Measurements from ENCODE around the gene PIP5K1C. TPM values are rescaled to one million over a fixed set of nuclear protein-coding genes. Genes with fewer than 3 reads are reported as not detected.

The PIP5K1C gene
- total and polyA plus RNA-seq, 9 of the 15 experiments (the other 6 are each of a cell fraction or from before 2014, with no cell fraction given): 0.38 to 22.1 (median 4.1) TPM

DNA sequence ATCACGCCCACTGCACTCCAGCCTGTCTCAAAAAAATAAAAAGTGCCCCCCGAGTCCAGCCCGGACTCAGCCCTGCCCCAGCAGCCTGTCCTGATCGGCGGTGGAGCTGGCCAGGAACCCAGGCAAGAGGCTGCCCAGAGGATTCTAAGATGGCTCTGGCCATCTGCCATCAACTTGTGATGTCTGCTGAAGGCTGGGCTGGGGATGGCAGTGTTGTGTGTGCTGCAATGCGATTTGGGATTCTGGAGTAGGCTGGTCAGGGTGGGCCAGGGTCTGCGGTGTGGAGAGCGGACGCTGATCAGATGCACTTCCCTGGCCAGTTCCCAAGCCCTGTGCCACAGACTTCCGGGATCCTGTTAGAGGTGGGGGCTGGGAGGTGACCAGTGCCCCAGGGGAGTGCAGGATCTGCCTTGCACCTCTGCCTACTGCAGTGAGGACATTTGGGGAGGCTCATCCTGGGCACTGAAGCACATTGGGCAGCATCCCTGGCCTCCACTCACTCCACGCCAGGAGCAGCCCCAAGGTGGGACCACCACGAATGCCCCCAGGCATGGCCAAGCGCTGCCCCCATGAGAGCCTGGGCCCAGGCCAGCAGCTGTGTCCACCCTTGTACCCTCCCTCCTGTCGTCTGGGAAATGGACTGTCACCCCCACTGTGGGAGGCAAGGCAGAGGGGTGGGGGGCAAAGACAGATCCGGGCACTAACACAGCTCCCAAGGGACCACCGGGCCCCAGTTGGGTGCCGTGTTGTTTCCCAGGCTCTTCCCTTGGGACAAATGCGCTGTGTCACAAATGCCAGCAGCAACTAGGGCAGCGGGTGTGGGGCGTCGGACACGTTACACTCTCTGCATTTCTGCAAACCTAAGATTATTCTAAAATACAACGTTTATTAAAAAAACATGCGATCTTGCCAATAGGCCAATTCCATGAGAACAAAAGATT lies 90.2 kb downstream of the PIP5K1C start (continued):
- TF ChIP-seq ZNF184 (CRISPR knock-in tag; IDR thresholded peaks at IDR 0.05) (no peak), ZNF316 (IDR thresholded peaks at IDR 0.05) (no peak), GTF2A2 (tag; IDR thresholded peaks at IDR 0.05) (no peak), NFE2 (IDR thresholded peaks at IDR 0.05; ENCODE audit: low read depth) (no peak), YY1 (IDR thresholded peaks at IDR 0.05; ENCODE audit: borderline replicate concordance in 1 of 3, control insufficient read depth in 1 of 3, extremely low read depth in 1 of 3, insufficient read depth in 3 of 3, insufficient read length in 1 of 3, insufficient replicate concordance in 2 of 3, low read depth in 1 of 3, low read length in 2 of 3) (peak in 2 of 3 experiments; percentile 23 to 67), SIRT6 (IDR thresholded peaks at IDR 0.05; ENCODE audit: low read depth, low read length) (no peak), RBBP5 (IDR thresholded peaks at IDR 0.05; ENCODE audit: borderline replicate concordance, insufficient read depth, low read length, poor library complexity, severe bottlenecking) (no peak), LARP7 (IDR thresholded peaks at IDR 0.05) (no peak), ZNF354B (CRISPR knock-in tag; IDR thresholded peaks at IDR 0.05) (no peak), DDX20 (tag; IDR thresholded peaks at IDR 0.05; ENCODE audit: low read depth) (no peak), RBM39 (optimal IDR thresholded peaks at IDR 0.05; ENCODE audit: low read depth, low read length) (no peak), CHD4 (IDR thresholded peaks at IDR 0.05; ENCODE audit: insufficient read depth, insufficient replicate concordance, low read depth, low read length, poor library complexity, severe bottlenecking) (no peak), SMAD3 (CRISPR knock-in tag; conservative IDR thresholded peaks at IDR 0.05) (no peak), NCOA1 (IDR thresholded peaks at IDR 0.05; ENCODE audit: low read depth) (no peak)
- TF ChIP-seq, protein P1, sequence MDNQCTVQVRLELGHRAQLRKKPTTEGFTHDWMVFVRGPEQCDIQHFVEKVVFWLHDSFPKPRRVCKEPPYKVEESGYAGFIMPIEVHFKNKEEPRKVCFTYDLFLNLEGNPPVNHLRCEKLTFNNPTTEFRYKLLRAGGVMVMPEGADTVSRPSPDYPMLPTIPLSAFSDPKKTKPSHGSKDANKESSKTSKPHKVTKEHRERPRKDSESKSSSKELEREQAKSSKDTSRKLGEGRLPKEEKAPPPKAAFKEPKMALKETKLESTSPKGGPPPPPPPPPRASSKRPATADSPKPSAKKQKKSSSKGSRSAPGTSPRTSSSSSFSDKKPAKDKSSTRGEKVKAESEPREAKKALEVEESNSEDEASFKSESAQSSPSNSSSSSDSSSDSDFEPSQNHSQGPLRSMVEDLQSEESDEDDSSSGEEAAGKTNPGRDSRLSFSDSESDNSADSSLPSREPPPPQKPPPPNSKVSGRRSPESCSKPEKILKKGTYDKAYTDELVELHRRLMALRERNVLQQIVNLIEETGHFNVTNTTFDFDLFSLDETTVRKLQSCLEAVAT (IDR thresholded peaks at IDR 0.05): peak in 1 of 2 experiments; percentile 96; a peak in 2 of 4 replicates
- TF ChIP-seq, protein P2, sequence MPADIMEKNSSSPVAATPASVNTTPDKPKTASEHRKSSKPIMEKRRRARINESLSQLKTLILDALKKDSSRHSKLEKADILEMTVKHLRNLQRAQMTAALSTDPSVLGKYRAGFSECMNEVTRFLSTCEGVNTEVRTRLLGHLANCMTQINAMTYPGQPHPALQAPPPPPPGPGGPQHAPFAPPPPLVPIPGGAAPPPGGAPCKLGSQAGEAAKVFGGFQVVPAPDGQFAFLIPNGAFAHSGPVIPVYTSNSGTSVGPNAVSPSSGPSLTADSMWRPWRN (IDR thresholded peaks at IDR 0.05; ENCODE audit: low read depth): no peak
- TF ChIP-seq, protein P3, sequence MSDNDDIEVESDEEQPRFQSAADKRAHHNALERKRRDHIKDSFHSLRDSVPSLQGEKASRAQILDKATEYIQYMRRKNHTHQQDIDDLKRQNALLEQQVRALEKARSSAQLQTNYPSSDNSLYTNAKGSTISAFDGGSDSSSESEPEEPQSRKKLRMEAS (CRISPR knock-in tag; IDR thresholded peaks at IDR 0.05): no peak
- TF ChIP-seq, protein P4, sequence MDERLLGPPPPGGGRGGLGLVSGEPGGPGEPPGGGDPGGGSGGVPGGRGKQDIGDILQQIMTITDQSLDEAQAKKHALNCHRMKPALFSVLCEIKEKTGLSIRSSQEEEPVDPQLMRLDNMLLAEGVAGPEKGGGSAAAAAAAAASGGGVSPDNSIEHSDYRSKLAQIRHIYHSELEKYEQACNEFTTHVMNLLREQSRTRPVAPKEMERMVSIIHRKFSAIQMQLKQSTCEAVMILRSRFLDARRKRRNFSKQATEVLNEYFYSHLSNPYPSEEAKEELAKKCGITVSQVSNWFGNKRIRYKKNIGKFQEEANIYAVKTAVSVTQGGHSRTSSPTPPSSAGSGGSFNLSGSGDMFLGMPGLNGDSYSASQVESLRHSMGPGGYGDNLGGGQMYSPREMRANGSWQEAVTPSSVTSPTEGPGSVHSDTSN (CRISPR knock-in tag; IDR thresholded peaks at IDR 0.05; ENCODE audit: low read depth): no peak
- TF ChIP-seq, protein P4 (tag; conservative IDR thresholded peaks at IDR 0.05; ENCODE audit: low read depth): no peak
- TF ChIP-seq, protein P5, sequence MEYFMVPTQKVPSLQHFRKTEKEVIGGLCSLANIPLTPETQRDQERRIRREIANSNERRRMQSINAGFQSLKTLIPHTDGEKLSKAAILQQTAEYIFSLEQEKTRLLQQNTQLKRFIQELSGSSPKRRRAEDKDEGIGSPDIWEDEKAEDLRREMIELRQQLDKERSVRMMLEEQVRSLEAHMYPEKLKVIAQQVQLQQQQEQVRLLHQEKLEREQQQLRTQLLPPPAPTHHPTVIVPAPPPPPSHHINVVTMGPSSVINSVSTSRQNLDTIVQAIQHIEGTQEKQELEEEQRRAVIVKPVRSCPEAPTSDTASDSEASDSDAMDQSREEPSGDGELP (CRISPR knock-in tag; IDR thresholded peaks at IDR 0.05; ENCODE audit: borderline replicate concordance): no peak
